Astrocyte (in vitro differentiated cells and primary cell): ENCODE results near the gene PROX2. TPM values are rescaled to one million over a fixed set of nuclear protein-coding genes. Genes with fewer than 3 reads are reported as not detected.

Experiments
- DNase-seq: peaks from one replicate; pipeline ENCODE4 v3.0.0-alpha.2; 2010; ENCODE audit warnings: low read depth
- FAIRE-seq: peaks from 2 replicates; lab custom pipeline; 2011; peaks lifted over from hg19 to GRCh38; lab: Jason Lieb, UNC
- H2AFZ ChIP-seq: 2 replicates; pipeline ENCODE4 v1.6.0; 2012; ENCODE audit warnings: low read depth, low read length, inconsistent platforms
- H3K27ac ChIP-seq: 2 replicates; pipeline ENCODE4 v1.5.1; 2011; ENCODE audit warnings: low read depth, low read length, inconsistent platforms
- H3K27me3 ChIP-seq: 2 replicates; pipeline ENCODE4 v1.6.0; 2011; ENCODE audit warnings: low read length, inconsistent platforms; ENCODE audit not compliant: insufficient read depth
- H3K36me3 ChIP-seq: 2 replicates; pipeline ENCODE4 v1.5.1; 2011; ENCODE audit warnings: low read length, inconsistent platforms; ENCODE audit not compliant: insufficient read depth
- H3K4me1 ChIP-seq: 2 replicates; pipeline ENCODE4 v1.5.1; 2011; ENCODE audit warnings: low read length, inconsistent platforms; ENCODE audit not compliant: insufficient read depth
- H3K4me2 ChIP-seq: 2 replicates; pipeline ENCODE4 v1.6.0; 2012; ENCODE audit warnings: low read length, inconsistent platforms
- H3K4me3 ChIP-seq: 2 replicates; pipeline ENCODE4 v1.5.1; 2011; ENCODE audit warnings: low read depth, mild to moderate bottlenecking, low read length, inconsistent platforms; ENCODE audit not compliant: insufficient read depth
- H3K79me2 ChIP-seq: 2 replicates; pipeline ENCODE4 v1.6.0; 2012; ENCODE audit warnings: mild to moderate bottlenecking, low read length, inconsistent platforms; ENCODE audit not compliant: insufficient read depth
- H3K9ac ChIP-seq: 2 replicates; pipeline ENCODE4 v1.6.0; 2012; ENCODE audit warnings: mild to moderate bottlenecking, low read length, inconsistent platforms
- H3K9me3 ChIP-seq: 2 replicates; pipeline ENCODE4 v1.5.1; 2012; ENCODE audit warnings: low read depth, mild to moderate bottlenecking, low read length, inconsistent platforms; ENCODE audit not compliant: insufficient read depth
- H4K20me1 ChIP-seq: 2 replicates; pipeline ENCODE4 v1.6.0; 2012; ENCODE audit warnings: low read length, inconsistent platforms; ENCODE audit not compliant: insufficient read depth
- H3K27ac Mint-ChIP-seq: one replicate; pipeline ENCODE4 v1.8.0; 2021; ENCODE audit warnings: mild to moderate bottlenecking, mixed read lengths; ENCODE audit not compliant: unreplicated experiment
- H3K27me3 Mint-ChIP-seq: one replicate; pipeline ENCODE4 v1.8.0; 2021; ENCODE audit warnings: low read depth, mixed read lengths; ENCODE audit not compliant: unreplicated experiment
- H3K36me3 Mint-ChIP-seq: one replicate; pipeline ENCODE4 v1.8.0; 2021; ENCODE audit warnings: low read depth, mixed read lengths; ENCODE audit not compliant: unreplicated experiment
- H3K4me1 Mint-ChIP-seq: one replicate; pipeline ENCODE4 v1.8.0; 2021; ENCODE audit warnings: low read depth, mixed read lengths; ENCODE audit not compliant: unreplicated experiment
- H3K4me3 Mint-ChIP-seq: one replicate; pipeline ENCODE4 v1.8.0; 2021; ENCODE audit warnings: mild to moderate bottlenecking, moderate library complexity, mixed read lengths; ENCODE audit not compliant: unreplicated experiment
- H3K9me3 Mint-ChIP-seq: one replicate; pipeline ENCODE4 v1.8.0; 2021; ENCODE audit warnings: mild to moderate bottlenecking, mixed read lengths; ENCODE audit not compliant: unreplicated experiment
- EZH2 ChIP-seq: IDR thresholded peaks from 2 replicates; pipeline ENCODE4 v1.6.1; 2012; ENCODE audit warnings: mild to moderate bottlenecking, low read length, inconsistent platforms; ENCODE audit not compliant: insufficient read depth
- total RNA-seq: library from RNA; stranded (reverse); gene quantifications from 2 replicates; pipeline ENCODE4 v1.2.1, GENCODE V29; 2021
- TF ChIP-seq, protein P1 (sequence below): IDR thresholded peaks from 2 replicates; pipeline ENCODE4 v1.5.1; 2011; ENCODE audit warnings: low read depth, mild to moderate bottlenecking, inconsistent platforms, low read length, moderate library complexity; ENCODE audit not compliant: insufficient read depth

Gene PROX2
- total RNA-seq, 1 donor from 2014 or later: not detected

DNA sequence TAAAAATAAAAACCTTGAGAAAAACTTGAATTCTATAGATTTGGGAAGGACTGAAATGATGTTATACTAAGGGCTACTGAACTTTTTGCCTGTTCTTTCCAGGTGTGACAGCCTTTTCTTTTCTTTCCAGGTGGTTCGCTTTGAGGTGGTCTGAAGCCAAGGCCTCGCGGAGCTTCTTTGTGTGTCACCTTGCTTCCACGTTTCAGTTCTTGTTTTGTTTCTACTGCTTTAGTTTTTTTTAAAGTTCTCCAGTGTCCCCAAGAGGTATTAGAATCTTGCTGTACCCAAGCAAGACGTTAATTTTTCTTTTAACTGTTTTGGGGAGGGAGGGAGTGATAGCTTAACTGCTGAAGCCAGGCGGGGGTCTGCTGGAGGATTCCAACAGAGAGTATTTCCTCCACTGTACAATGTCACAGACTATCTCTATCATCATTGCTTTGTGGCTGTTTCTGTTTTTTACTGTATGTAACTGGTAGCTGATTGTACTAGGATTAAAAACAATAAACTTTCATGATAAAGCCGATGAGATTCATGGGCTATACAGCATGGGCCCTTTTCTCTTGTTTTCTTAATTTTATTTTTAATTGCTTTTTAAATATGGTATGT is 40.2 kb downstream of the PROX2 start:
- Mint-ChIP-seq H3K27me3 (no peaks in the 10 kb centered on the region), H3K36me3 (peaks cover 6% of the 10 kb centered on the region), H3K4me1 (peaks cover 29% of the 10 kb centered on the region), H3K27ac (no peak overlapping the region), H3K9me3 (no peaks in the 10 kb centered on the region), H3K4me3 (no peak overlapping the region)
- H3K27me3 ChIP-seq: no peaks in the 10 kb centered on the region
- TF ChIP-seq, protein P1, sequence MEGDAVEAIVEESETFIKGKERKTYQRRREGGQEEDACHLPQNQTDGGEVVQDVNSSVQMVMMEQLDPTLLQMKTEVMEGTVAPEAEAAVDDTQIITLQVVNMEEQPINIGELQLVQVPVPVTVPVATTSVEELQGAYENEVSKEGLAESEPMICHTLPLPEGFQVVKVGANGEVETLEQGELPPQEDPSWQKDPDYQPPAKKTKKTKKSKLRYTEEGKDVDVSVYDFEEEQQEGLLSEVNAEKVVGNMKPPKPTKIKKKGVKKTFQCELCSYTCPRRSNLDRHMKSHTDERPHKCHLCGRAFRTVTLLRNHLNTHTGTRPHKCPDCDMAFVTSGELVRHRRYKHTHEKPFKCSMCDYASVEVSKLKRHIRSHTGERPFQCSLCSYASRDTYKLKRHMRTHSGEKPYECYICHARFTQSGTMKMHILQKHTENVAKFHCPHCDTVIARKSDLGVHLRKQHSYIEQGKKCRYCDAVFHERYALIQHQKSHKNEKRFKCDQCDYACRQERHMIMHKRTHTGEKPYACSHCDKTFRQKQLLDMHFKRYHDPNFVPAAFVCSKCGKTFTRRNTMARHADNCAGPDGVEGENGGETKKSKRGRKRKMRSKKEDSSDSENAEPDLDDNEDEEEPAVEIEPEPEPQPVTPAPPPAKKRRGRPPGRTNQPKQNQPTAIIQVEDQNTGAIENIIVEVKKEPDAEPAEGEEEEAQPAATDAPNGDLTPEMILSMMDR: no peak
- TF ChIP-seq EZH2: no peak
- H3K4me2 ChIP-seq: no peak overlapping the region
- H3K9me3 ChIP-seq: no peaks in the 10 kb centered on the region
- peaks cover 4% of the 10 kb centered on the region for H4K20me1 ChIP-seq
- no peak overlapping the region for H3K27ac ChIP-seq
- H3K36me3 ChIP-seq: peaks cover 8% of the 10 kb centered on the region
- H2AFZ ChIP-seq: no peak overlapping the region
- H3K4me1 ChIP-seq: peaks cover 22% of the 10 kb centered on the region
- no peak overlapping the region for H3K9ac ChIP-seq
- no peaks in the 10 kb centered on the region for H3K79me2 ChIP-seq
- no peak overlapping the region for H3K4me3 ChIP-seq
- DNase-seq: no peak
- FAIRE-seq: no peak

DNA sequence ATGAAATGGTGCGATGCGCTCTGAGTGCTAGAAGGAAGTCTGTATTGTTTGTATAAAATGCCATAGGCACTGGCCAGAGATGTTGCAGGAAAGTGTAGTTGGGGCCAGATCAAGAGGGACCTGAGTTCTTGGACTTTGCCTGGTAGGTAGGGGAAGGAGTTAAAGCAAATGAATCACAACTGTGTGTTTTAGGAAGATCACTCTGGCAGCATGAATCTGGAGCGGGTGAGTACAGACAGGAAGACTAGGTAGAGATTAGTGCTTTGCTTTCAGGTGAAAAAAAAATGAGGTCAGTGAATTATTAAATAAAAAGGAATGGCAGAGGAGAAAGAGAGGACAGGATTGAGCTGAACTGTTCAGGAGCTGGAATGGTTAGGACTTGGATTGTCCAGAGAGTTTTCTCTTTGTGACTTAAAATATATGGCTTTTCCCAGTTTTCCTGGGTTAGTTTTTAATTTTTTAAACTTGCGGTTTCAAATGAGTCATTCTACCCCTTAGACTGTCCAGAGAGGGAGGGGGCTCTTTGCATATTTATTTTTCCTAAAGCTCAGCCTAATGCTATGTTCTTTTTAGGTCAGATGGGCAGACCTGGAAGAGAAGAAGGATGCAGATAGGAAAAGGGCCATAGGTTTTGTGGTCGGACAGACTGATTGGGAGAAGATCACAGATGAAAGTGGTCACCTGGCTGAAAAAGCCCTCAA is 41.1 kb downstream of the PROX2 start:
- FAIRE-seq: peak; percentile 13
- TF ChIP-seq, protein P1: no peak
- no peak for TF ChIP-seq EZH2

DNA sequence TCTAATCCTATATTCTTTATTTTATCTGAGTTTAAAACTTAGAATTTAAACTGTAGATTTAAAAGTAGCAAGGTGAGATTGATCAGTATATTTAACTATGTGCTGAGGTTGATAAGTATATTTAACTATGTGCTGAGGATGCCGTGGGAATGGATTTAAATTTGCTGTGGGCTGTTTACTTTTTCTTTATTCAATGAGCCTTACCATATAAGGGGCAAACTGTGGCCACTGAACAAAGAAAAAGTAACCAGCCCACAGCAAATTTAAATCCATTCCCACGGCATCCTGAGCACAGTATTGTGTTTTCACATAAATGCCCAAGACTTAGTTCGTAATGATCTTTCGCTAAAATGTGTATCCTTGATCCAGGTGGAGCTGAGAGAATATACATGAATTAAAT is 43.1 kb downstream of the PROX2 start:
- peaks cover 11% of the 10 kb centered on the region for H3K36me3 Mint-ChIP-seq
- no peak overlapping the region for H3K9ac ChIP-seq
- H3K79me2 ChIP-seq: no peaks in the 10 kb centered on the region
- H3K4me3 Mint-ChIP-seq: no peak overlapping the region
- H3K4me3 ChIP-seq: no peak overlapping the region
- peaks cover 22% of the 10 kb centered on the region for H3K4me1 ChIP-seq
- no peak for FAIRE-seq
- H3K36me3 ChIP-seq: peaks cover 20% of the 10 kb centered on the region
- no peaks in the 10 kb centered on the region for H3K9me3 Mint-ChIP-seq
- H3K27ac ChIP-seq: no peak overlapping the region
- H4K20me1 ChIP-seq: peaks cover 4% of the 10 kb centered on the region
- DNase-seq: no peak
- no peak overlapping the region for H2AFZ ChIP-seq
- TF ChIP-seq EZH2: no peak
- TF ChIP-seq, protein P1: no peak
- H3K4me2 ChIP-seq: no peak overlapping the region
- no peaks in the 10 kb centered on the region for H3K9me3 ChIP-seq
- H3K27me3 Mint-ChIP-seq: no peaks in the 10 kb centered on the region
- no peaks in the 10 kb centered on the region for H3K27me3 ChIP-seq
- H3K27ac Mint-ChIP-seq: no peak overlapping the region
- peaks cover 26% of the 10 kb centered on the region for H3K4me1 Mint-ChIP-seq

More for the DNA sequence above, 41.1 kb downstream of the PROX2 start:
- H3K36me3 ChIP-seq: peaks cover 11% of the 10 kb centered on the region
- peaks cover 22% of the 10 kb centered on the region for H3K4me1 ChIP-seq
- no peak overlapping the region for H2AFZ ChIP-seq
- Mint-ChIP-seq H3K4me1 (peaks cover 29% of the 10 kb centered on the region), H3K9me3 (no peaks in the 10 kb centered on the region), H3K27ac (no peak overlapping the region), H3K4me3 (no peak overlapping the region), H3K27me3 (no peaks in the 10 kb centered on the region), H3K36me3 (peaks cover 9% of the 10 kb centered on the region)
- peak overlapping the region; percentile 0 for H3K4me3 ChIP-seq
- no peaks in the 10 kb centered on the region for H3K27me3 ChIP-seq
- peak overlapping the region; percentile 39 for H3K9ac ChIP-seq
- no peaks in the 10 kb centered on the region for H3K9me3 ChIP-seq
- no peaks in the 10 kb centered on the region for H3K79me2 ChIP-seq
- H4K20me1 ChIP-seq: peaks cover 4% of the 10 kb centered on the region
- H3K4me2 ChIP-seq: peak overlapping the region; percentile 54
- H3K27ac ChIP-seq: peak overlapping the region; percentile 33
- peak; percentile 48 for DNase-seq
